Lower leg skin (tissue), 3 donors: ENCODE measurements around the gene NME3.

ENCODE experiments used
- POLR2A ChIP-seq, 2 donors: fragments of 450-650 bp; IDR thresholded peaks; one replicate each; pipeline ENCODE4 v1.6.1; 2016 to 2017; ENCODE audit warnings: antibody characterized with exemption in 2 of 2, mild to moderate bottlenecking in 1 of 2, moderate library complexity in 1 of 2
- TF ChIP-seq, protein P1 (sequence below), 3 donors: fragments of 450-650 bp; IDR thresholded peaks; one replicate each; pipeline ENCODE4 v1.5.1; 2016; ENCODE audit warnings: antibody characterized with exemption in 3 of 3, mild to moderate bottlenecking in 3 of 3, moderate library complexity in 2 of 3

DNA sequence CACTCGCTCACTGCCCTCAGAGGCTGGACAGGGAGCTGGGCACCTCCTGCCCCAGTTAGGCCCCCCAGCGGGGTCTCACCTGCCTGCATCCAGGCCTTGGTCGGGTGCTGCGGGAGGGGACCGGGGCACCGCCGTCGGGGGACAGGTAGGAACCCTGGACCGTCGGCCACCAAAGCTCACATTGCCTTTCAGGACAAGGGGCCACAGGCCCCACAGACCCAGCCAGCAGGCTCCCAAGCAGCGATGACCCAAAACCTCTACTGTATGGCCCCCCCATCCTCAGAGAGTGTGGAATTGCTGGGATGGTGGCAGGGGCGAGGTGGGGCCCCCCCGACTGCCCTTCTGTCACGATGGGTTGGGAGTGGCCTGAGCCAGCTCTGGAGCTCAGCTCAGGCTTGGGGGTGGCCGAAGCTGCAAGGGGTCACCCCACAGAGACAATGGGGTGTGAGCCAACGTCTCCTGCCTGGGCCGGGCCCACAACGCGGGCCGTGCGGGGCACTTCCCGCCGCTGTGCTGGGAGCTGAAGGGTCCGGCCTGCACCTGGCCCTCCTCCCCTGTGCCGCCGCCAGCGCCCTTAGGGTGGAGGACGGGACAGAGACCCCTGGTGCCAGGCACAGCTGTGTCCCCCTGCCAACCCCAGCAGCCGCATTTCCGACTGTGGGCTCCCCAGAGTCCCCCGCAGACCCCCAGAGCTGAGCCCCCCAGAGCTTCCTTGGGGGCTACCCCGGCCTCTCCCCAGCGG lies 21.7 kb upstream of the NME3 start:
- TF ChIP-seq, protein P1, sequence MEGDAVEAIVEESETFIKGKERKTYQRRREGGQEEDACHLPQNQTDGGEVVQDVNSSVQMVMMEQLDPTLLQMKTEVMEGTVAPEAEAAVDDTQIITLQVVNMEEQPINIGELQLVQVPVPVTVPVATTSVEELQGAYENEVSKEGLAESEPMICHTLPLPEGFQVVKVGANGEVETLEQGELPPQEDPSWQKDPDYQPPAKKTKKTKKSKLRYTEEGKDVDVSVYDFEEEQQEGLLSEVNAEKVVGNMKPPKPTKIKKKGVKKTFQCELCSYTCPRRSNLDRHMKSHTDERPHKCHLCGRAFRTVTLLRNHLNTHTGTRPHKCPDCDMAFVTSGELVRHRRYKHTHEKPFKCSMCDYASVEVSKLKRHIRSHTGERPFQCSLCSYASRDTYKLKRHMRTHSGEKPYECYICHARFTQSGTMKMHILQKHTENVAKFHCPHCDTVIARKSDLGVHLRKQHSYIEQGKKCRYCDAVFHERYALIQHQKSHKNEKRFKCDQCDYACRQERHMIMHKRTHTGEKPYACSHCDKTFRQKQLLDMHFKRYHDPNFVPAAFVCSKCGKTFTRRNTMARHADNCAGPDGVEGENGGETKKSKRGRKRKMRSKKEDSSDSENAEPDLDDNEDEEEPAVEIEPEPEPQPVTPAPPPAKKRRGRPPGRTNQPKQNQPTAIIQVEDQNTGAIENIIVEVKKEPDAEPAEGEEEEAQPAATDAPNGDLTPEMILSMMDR (IDR thresholded peaks at IDR 0.05): no peak
- TF ChIP-seq POLR2A (IDR thresholded peaks at IDR 0.05): no peak
